Stimulated activated naive CD8-positive, alpha-beta T cell treated with anti-CD3 and anti-CD28 coated beads, Interleukin-15, Interleukin-2, amounts not matched to agents 100 ng/mL and 50 ng/mL, for 24 hours (primary cell): ENCODE data around the gene FGF9.

Source experiments
- H3K27ac Mint-ChIP-seq: one replicate; pipeline ENCODE4 v1.8.0; 2021; ENCODE audit warnings: mild to moderate bottlenecking, mixed read lengths
- H3K27me3 Mint-ChIP-seq: one replicate; pipeline ENCODE4 v1.8.0; 2021; ENCODE audit warnings: mixed read lengths
- H3K36me3 Mint-ChIP-seq: one replicate; pipeline ENCODE4 v1.8.0; 2021; ENCODE audit warnings: low read depth, mixed read lengths
- H3K4me1 Mint-ChIP-seq: one replicate; pipeline ENCODE4 v1.8.0; 2021; ENCODE audit warnings: low read depth, mixed read lengths
- H3K4me3 Mint-ChIP-seq: one replicate; pipeline ENCODE4 v1.8.0; 2021; ENCODE audit warnings: mild to moderate bottlenecking, mixed read lengths
- H3K9me3 Mint-ChIP-seq: one replicate; pipeline ENCODE4 v1.8.0; 2021; ENCODE audit warnings: mixed read lengths

Gene FGF9

GRCh38 chr13:21748166-21748565 is 77.3 kb downstream of the FGF9 start:
- H3K27ac Mint-ChIP-seq = no peak overlapping the region
- no peaks in the 10 kb centered on the region for H3K4me1 Mint-ChIP-seq
- H3K36me3 Mint-ChIP-seq = no peaks in the 10 kb centered on the region
- H3K4me3 Mint-ChIP-seq = no peak overlapping the region
- H3K9me3 Mint-ChIP-seq = no peaks in the 10 kb centered on the region
- peaks cover 20% of the 10 kb centered on the region for H3K27me3 Mint-ChIP-seq

GRCh38 chr13:21749410-21749809 is 78.5 kb downstream of the FGF9 start:
- Mint-ChIP-seq H3K4me1 (no peaks in the 10 kb centered on the region), H3K36me3 (no peaks in the 10 kb centered on the region), H3K9me3 (no peaks in the 10 kb centered on the region), H3K4me3 (no peak overlapping the region), H3K27ac (no peak overlapping the region), H3K27me3 (peaks cover 25% of the 10 kb centered on the region)

GRCh38 chr13:21752501-21752900 is 81.6 kb downstream of the FGF9 start:
- Mint-ChIP-seq H3K9me3 (no peaks in the 10 kb centered on the region), H3K27ac (no peak overlapping the region), H3K4me1 (no peaks in the 10 kb centered on the region), H3K27me3 (peaks cover 20% of the 10 kb centered on the region), H3K36me3 (no peaks in the 10 kb centered on the region), H3K4me3 (no peak overlapping the region)

GRCh38 chr13:21753117-21753729 is 82.3 kb downstream of the FGF9 start:
- Mint-ChIP-seq H3K27ac (no peak overlapping the region), H3K36me3 (no peaks in the 10 kb centered on the region), H3K4me1 (no peaks in the 10 kb centered on the region), H3K4me3 (no peak overlapping the region), H3K9me3 (no peaks in the 10 kb centered on the region), H3K27me3 (peaks cover 20% of the 10 kb centered on the region)
